IMR-90 (cell line): ENCODE measurements around the gene NAV2. TPM values are rescaled to one million over a fixed set of nuclear protein-coding genes. Genes with fewer than 3 reads are reported as not detected.

ENCODE experiments used
- ATAC-seq: fragments of 200-7000 bp; cut with Tn5 transposase; 2 replicates; pipeline ENCODE4 v1.9.1; 2020; ENCODE audit warnings: low read depth, mild to moderate bottlenecking, moderate library complexity
- BruUV-seq: library from RNA; stranded (reverse); fragments of 400-500 nt; replicated peaks from 2 replicates; lab custom pipeline; 2021; lab: Mats Ljungman, UMichigan
- CTCF ChIA-PET: fragments of 300-600 bp; formaldehyde crosslinking; extraction: SDS; loops from one replicate; lab custom pipeline; 2021; ENCODE audit warnings: antibody characterized with exemption; lab: Yijun Ruan, JAX
- POLR2A ChIA-PET: fragments of 300-600 bp; sonication (Branson Sonifier 250); formaldehyde crosslinking; loops from one replicate; lab custom pipeline; 2022; ENCODE audit warnings: antibody characterized with exemption; ENCODE audit not compliant: unreplicated experiment; lab: Charles Lee
- DNase-seq: peaks from one replicate; pipeline ENCODE4 v3.0.0; 2013
- H2AFZ ChIP-seq: replicated peaks from 2 replicates; pipeline ENCODE3; 2013; ENCODE audit warnings: low read length, mild to moderate bottlenecking; ENCODE audit not compliant: poor library complexity
- H2AK5ac ChIP-seq: 2 replicates; pipeline ENCODE4 v1.6.1; 2013; ENCODE audit warnings: low read depth, low read length, inconsistent platforms
- H2AK9ac ChIP-seq: replicated peaks from 2 replicates; pipeline ENCODE3; 2013; ENCODE audit warnings: mild to moderate bottlenecking, low read depth, low read length, moderate library complexity; ENCODE audit not compliant: poor library complexity
- H2BK120ac ChIP-seq: 2 replicates; pipeline ENCODE4 v1.6.1; 2013; ENCODE audit warnings: low read depth, low read length, inconsistent platforms
- H2BK15ac ChIP-seq: 3 replicates; pipeline ENCODE4 v1.6.1; 2013; ENCODE audit warnings: low read depth, low read length, inconsistent platforms
- H2BK20ac ChIP-seq: 2 replicates; pipeline ENCODE4 v1.6.1; 2013; ENCODE audit warnings: low read depth, mild to moderate bottlenecking, inconsistent platforms, low read length, moderate library complexity
- H2BK5ac ChIP-seq: 2 replicates; pipeline ENCODE4 v1.6.1; 2013; ENCODE audit warnings: mild to moderate bottlenecking, low read depth, low read length, inconsistent platforms; ENCODE audit not compliant: poor library complexity, severe bottlenecking
- H3K14ac ChIP-seq: replicated peaks from 2 replicates; pipeline ENCODE4 v1.6.1; 2013; ENCODE audit warnings: low read depth, low read length, inconsistent platforms
- H3K18ac ChIP-seq: 2 replicates; pipeline ENCODE4 v1.6.1; 2013; ENCODE audit warnings: low read depth, low read length, control low read depth
- H3K23ac ChIP-seq: 2 replicates; pipeline ENCODE4 v1.6.1; 2013; ENCODE audit warnings: low read depth, low read length, inconsistent platforms
- H3K27ac ChIP-seq: 2 replicates; pipeline ENCODE4 v1.5.1; 2013; ENCODE audit warnings: mild to moderate bottlenecking, control low read depth, low read length; ENCODE audit not compliant: insufficient read depth
- H3K27me3 ChIP-seq: 2 replicates; pipeline ENCODE4 v1.6.1; 2013; ENCODE audit warnings: low read length; ENCODE audit not compliant: control insufficient read depth, insufficient read depth
- H3K36me3 ChIP-seq: 2 replicates; pipeline ENCODE4 v1.6.1; 2013; ENCODE audit warnings: low read length, mixed read lengths; ENCODE audit not compliant: control insufficient read depth, insufficient read depth
- H3K4ac ChIP-seq: 2 replicates; pipeline ENCODE4 v1.6.1; 2013; ENCODE audit warnings: low read depth, low read length, inconsistent platforms
- H3K4me1 ChIP-seq: 2 replicates; pipeline ENCODE4 v1.6.1; 2013; ENCODE audit warnings: low read length, mixed read lengths; ENCODE audit not compliant: control insufficient read depth, insufficient read depth
- H3K4me2 ChIP-seq: 2 replicates; pipeline ENCODE4 v1.6.1; 2013; ENCODE audit warnings: low read depth, mild to moderate bottlenecking, control low read depth, low read length, moderate library complexity
- H3K4me3 ChIP-seq: 2 replicates; pipeline ENCODE4 v1.5.1; 2013; ENCODE audit warnings: low read depth, mild to moderate bottlenecking, control low read depth, low read length, moderate library complexity; ENCODE audit not compliant: insufficient read depth
- H3K56ac ChIP-seq: 2 replicates; pipeline ENCODE4 v1.6.1; 2013; ENCODE audit warnings: low read length, inconsistent platforms; ENCODE audit not compliant: insufficient read depth; ENCODE audit errors: extremely low read depth
- H3K79me1 ChIP-seq, 2 experiments: 2 replicates each; pipeline ENCODE4 v1.6.1; 2013; ENCODE audit warnings: low read length in 2 of 2, inconsistent platforms in 1 of 2, low read depth in 1 of 2
- H3K9ac ChIP-seq: 2 replicates; pipeline ENCODE4 v1.6.1; 2013; ENCODE audit warnings: low read depth, low read length, control low read depth
- H3K9me1 ChIP-seq: 2 replicates; pipeline ENCODE4 v1.6.1; 2013; ENCODE audit warnings: low read length, inconsistent platforms; ENCODE audit not compliant: insufficient read depth
- H3K9me3 ChIP-seq: 2 replicates; pipeline ENCODE4 v1.6.1; 2013; ENCODE audit warnings: low read length; ENCODE audit not compliant: control insufficient read depth, insufficient read depth
- H4K20me1 ChIP-seq: 2 replicates; pipeline ENCODE4 v1.6.1; 2013; ENCODE audit warnings: low read length, inconsistent platforms; ENCODE audit not compliant: insufficient read depth
- H4K5ac ChIP-seq: 2 replicates; pipeline ENCODE4 v1.6.1; 2013; ENCODE audit warnings: mild to moderate bottlenecking, low read depth, low read length, control low read depth
- H4K8ac ChIP-seq, 2 experiments: 2 replicates each; pipeline ENCODE4 v1.6.1; 2013; ENCODE audit warnings: low read depth in 2 of 2, low read length in 2 of 2, control low read depth in 1 of 2, inconsistent platforms in 1 of 2
- H4K91ac ChIP-seq: 2 replicates; pipeline ENCODE4 v1.6.1; 2013; ENCODE audit warnings: low read depth, low read length, inconsistent platforms; ENCODE audit not compliant: insufficient read depth
- CEBPB ChIP-seq: IDR thresholded peaks from 2 replicates; pipeline ENCODE4 v1.6.1; 2012; ENCODE audit warnings: low read depth, low read length, improper control_type of control experiment
- CHD1 ChIP-seq: IDR thresholded peaks from 2 replicates; pipeline ENCODE4 v1.6.1; 2012; ENCODE audit warnings: low read depth, low read length, improper control_type of control experiment
- MAFK ChIP-seq: IDR thresholded peaks from 2 replicates; pipeline ENCODE4 v1.6.1; 2012; ENCODE audit warnings: low read depth, low read length, improper control_type of control experiment
- MAZ ChIP-seq: IDR thresholded peaks from 2 replicates; pipeline ENCODE4 v1.6.1; 2012; ENCODE audit warnings: low read depth, mild to moderate bottlenecking, low read length, improper control_type of control experiment, moderate library complexity, borderline replicate concordance
- POLR2A ChIP-seq: IDR thresholded peaks from 2 replicates; pipeline ENCODE4 v1.6.1; 2012; ENCODE audit warnings: mild to moderate bottlenecking, low read depth, low read length
- RCOR1 ChIP-seq: IDR thresholded peaks from 2 replicates; pipeline ENCODE4 v1.6.1; 2012; ENCODE audit warnings: mild to moderate bottlenecking, low read length, improper control_type of control experiment; ENCODE audit not compliant: insufficient replicate concordance
- SMC3 ChIP-seq: fragments of 150-350 bp; IDR thresholded peaks from 2 replicates; pipeline ENCODE4 v1.6.1; 2016; ENCODE audit warnings: low read depth, mild to moderate bottlenecking, antibody characterized with exemption, low read length, moderate library complexity
- WGBS, 2 experiments: methylation state at CpG; one replicate each; pipeline versions ENCODE4 v1.1.5 to v1.1.7; 2013; ENCODE audit warnings: missing lambda C conversion rate in 2 of 2; ENCODE audit not compliant: insufficient read length in 1 of 2; ENCODE audit errors: extremely low coverage in 2 of 2; 5-methylcytosine and 5-hydroxymethylcytosine counted together
- dilution Hi-C: fragments of 300-500 bp; cut with HindIII; formaldehyde crosslinking; loops from one replicate; pipeline ENCODE4 v1.14.3; 2018; ENCODE audit warnings: low sequenced_read_pairs; ENCODE audit not compliant: unreplicated experiment
- in situ Hi-C: fragments of 300-500 bp; cut with MboI; formaldehyde crosslinking; loops from 3 replicates; pipeline ENCODE4 v1.14.3; 2019; ENCODE audit warnings: low sequenced_read_pairs, inconsistent platforms, mixed read lengths
- intact Hi-C: fragments of 100-400 bp; cut with micrococcal nuclease; formaldehyde crosslinking; loops from 2 replicates; pipeline ENCODE4 v1.10.0; 2022
- polyA plus RNA-seq, 3 experiments: library from polyadenylated mRNA; depleted of rRNA; stranded (reverse); fragments of >200 nt; gene quantifications; 2 replicates each; pipeline ENCODE4 v1.2.3, GENCODE V29; 2012; ENCODE audit warnings: low replicate concordance in 1 of 3
- total RNA-seq: library from RNA; depleted of rRNA; stranded (reverse); fragments of >200 nt; gene quantifications from 2 replicates; pipeline ENCODE4 v1.2.3, GENCODE V29; 2012
- TF ChIP-seq, protein P1 (sequence below): conservative IDR thresholded peaks from 2 replicates; pipeline ENCODE4 v1.5.1; 2012; ENCODE audit warnings: mild to moderate bottlenecking, low read depth, low read length, improper control_type of control experiment

Gene NAV2
- total and polyA plus RNA-seq, 2 of the 4 experiments (the other 2 are of a cell fraction) = 4.5 to 12.6 TPM

DNA sequence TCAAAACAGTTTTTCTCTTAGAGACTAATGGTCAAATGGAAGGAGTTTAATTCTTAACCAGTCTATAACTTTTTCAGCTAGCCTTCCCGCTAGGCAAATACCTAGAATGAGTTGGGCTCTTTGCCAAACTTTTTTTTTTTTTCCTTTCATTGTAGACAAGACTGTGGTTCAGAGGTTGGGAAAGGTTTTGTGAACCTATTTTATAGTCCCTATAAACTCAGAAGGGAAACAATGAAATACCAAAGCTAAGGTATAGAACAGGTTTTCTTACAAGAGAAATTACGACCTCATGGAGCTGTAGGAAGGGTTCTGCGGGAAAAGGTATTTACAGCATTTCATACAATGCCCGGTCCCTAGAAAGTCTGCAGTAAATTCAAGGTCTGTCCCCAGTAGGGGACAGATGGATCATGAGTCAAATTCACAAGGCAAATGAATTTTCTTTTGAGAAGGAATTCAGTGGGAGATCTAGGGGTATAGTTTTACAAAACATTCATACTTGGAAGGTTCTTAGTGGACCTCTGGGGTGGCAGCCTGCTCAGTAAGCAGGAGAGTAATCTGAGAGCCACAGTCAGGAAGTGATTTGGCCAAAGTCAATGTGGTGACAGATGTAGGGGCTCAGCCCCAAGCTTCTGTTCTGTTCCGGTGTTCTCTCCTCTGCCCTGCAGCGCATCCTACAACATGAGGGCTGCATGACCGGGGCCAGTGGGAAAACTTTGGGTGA, 300.9 kb downstream of the NAV2 start:
- BruUV-seq = no TSS peak
- Histone ChIP-seq H3K79me1 (peaks cover 6 to 23% of the 10 kb centered on the region in 2 experiments; a peak in 3 of 4 replicates), H4K20me1 (no peaks in the 10 kb centered on the region; the same call in 1 of the 2 replicates), H2AK5ac (no peak overlapping the region), H3K4me3 (no peak overlapping the region), H2BK20ac (no peak overlapping the region), H3K9me1 (peaks cover 3% of the 10 kb centered on the region; the same call in 1 of the 2 replicates), H3K56ac (no peak overlapping the region), H2AFZ (no peak overlapping the region), H3K4ac (no peak overlapping the region), H4K91ac (no peak overlapping the region), H3K9me3 (no peaks in the 10 kb centered on the region), H2BK5ac (no peak overlapping the region), H3K27me3 (no peaks in the 10 kb centered on the region), H3K36me3 (no peaks in the 10 kb centered on the region), H2BK15ac (no peak overlapping the region), H3K27ac (no peak overlapping the region), H3K4me1 (peaks cover 13% of the 10 kb centered on the region), H2AK9ac (no peak overlapping the region), H4K8ac (no peak overlapping the region), H3K18ac (no peak overlapping the region), H3K23ac (no peak overlapping the region), H4K5ac (no peak overlapping the region), H3K14ac (no peak overlapping the region), H2BK120ac (no peak overlapping the region), H3K4me2 (no peak overlapping the region), H3K9ac (no peak overlapping the region)
- POLR2A ChIA-PET = no interaction called here
- WGBS, 2 experiments = no CpG with 5 or more reads among the region's 7 CpGs
- ATAC-seq = peak; percentile 64
- CTCF ChIA-PET = interaction anchor here (0.6 kb wide), 1 partner anchor 310 kb away, joined by 4 read pairs; no protein-coding TSS in a partner anchor
- TF ChIP-seq MAZ (no peak), CHD1 (no peak), MAFK (no peak), SMC3 (no peak), RCOR1 (no peak), CEBPB (no peak), POLR2A (no peak)
- TF ChIP-seq, protein P1, sequence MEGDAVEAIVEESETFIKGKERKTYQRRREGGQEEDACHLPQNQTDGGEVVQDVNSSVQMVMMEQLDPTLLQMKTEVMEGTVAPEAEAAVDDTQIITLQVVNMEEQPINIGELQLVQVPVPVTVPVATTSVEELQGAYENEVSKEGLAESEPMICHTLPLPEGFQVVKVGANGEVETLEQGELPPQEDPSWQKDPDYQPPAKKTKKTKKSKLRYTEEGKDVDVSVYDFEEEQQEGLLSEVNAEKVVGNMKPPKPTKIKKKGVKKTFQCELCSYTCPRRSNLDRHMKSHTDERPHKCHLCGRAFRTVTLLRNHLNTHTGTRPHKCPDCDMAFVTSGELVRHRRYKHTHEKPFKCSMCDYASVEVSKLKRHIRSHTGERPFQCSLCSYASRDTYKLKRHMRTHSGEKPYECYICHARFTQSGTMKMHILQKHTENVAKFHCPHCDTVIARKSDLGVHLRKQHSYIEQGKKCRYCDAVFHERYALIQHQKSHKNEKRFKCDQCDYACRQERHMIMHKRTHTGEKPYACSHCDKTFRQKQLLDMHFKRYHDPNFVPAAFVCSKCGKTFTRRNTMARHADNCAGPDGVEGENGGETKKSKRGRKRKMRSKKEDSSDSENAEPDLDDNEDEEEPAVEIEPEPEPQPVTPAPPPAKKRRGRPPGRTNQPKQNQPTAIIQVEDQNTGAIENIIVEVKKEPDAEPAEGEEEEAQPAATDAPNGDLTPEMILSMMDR = no peak
- in situ Hi-C loops (no loop called here), dilution Hi-C loops (no loop called here), intact Hi-C loops (no loop called here)
- DNase-seq = peak; percentile 39
